SKM-1 treated with dmso at 0.1 percent for 144 hours (cell line): ENCODE data around the gene NAMPT.
A peak's percentile ranks its signal among the peaks of the same experiment; 100 is the strongest.
"Not testable (repeated sequence)": the region's sequence is repeated elsewhere in the genome, so short reads cannot be mapped to it uniquely, and the experiment has no call there.

Experiments used
- DNase-seq: peaks from one replicate; lab custom pipeline; 2025; ENCODE audit not compliant: unreplicated experiment; lab: John Stamatoyannopoulos, UW

Gene NAMPT

DNA sequence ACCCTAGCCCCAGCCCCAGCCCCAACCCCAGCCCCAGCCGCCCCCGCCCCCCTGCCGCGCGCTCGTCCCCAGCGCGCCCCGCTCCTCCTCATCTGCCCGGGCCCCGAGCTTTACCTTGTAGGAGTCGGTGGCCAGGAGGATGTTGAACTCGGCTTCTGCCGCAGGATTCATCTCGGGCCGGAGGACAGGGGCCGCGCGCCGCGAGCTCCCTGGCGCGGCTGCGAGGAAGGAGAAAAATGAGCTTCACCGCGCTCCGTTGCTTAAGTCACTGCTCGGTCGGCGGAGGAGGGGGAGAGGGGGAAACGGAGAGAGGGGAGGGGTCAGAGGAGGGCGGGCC lies at the start of gene NAMPT:
Gene NAMPT (minus strand): TSS at position 270 of the 337 bp plus-strand sequence. CDS start 99 bp downstream, at position 171.
- DNase-seq, result no peak

DNA sequence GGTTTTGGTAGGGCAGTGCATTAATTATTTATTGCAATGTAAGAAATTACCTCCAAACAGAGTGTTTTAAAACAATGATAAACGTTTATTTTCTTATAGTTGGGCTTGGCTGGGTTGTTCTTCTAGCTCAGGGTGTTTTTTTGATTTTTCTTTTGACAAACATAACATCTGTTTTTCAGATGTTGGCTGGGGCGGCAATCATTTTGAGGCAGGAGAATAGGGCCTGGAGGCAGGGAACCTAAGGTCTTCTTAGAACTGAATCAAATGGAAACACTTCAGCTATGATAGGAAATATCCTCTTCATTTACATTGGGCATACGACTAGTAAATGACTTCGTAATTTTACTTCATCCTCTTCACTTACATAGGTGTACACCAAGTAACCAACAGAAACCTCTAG lies 47.4 kb upstream of the NAMPT start:
- no peak for DNase-seq

DNA sequence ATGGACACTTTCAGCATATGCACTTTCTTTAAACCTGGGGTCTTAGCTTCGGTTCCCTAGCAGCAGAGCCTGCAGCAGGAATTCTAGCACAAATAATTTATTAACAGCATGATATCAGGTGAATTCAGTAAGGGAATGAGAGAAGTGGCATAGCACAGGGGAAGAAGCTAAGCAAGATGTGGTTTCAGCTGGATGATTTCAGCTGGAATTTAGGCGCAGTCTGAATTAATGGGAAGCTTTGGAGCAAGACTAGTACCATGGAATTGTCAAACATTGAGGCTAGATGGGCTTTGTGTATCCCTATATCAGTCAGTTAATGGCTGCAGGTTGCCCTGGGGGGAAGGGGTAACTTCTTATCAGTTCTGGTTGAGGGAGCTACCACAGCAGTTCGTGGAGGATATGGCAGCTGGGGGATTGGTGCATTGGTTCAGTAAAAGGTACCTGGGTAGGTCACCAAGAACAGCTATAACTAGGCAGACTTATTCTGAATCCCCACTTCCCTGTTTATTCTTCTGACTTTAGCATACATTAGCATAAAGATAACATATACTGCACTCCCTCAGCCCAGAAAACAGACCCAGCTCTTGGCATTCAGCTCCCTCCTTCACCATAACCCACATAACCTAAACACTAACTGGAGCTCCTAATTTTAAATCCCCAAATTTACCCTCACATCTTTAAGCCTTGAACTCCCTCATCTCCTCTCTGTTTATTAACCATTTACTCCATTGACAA lies 46.8 kb upstream of the NAMPT start:
- DNase-seq, result no peak

DNA sequence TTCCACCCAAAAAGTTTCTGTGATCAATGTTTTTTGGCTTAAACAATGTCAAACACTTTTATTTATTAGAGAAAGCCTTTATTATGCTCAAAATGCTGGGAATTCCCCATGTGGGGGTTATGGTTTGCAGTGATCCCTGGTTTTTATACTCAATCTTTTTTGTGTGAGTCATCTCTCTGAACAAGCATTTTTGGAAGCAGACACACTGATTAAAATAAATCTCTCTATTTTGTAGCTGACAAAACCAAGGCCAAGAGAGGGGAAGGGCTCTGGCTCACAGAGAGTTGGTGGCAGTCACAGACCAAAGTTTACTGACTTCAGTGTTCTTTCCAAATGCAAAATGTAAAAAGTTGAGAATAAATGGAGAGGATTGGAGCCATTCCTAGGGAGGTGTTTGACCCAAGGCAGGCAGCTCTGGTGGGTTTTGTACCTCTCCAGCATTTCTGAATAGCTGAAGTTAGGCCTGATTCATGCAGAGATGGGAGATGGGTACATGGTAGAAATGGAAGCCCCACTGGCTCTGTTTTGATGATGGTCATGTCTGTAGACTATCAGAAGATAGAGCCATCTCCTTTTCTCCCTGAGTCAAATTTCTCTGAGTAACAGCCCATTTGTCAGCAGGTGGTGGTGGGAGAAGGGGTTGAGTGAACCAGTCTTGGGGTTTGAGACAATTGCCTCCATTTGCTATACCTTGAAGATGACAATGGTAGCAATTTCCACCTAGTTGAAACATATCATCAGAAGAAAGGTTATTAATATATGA lies 45.4 kb upstream of the NAMPT start:
- no peak for DNase-seq

DNA sequence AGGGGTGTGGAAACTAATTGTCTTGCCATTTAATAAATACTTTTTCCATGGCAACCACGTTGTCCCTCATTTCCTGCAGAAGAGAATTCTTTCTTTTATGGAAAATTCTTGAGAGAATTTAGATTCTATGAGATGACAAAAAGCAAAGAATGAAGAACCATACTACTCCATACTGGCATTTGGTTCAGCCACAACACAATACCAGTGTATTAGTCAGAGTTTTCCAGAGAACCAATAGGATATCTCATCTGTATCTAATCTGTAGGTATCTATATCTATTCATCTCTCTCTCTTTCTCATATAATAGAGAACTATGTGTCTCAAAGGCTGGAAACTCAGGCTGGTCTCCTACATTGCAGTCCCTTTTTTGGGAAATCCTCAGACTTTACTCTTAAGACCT lies 44.6 kb upstream of the NAMPT start:
- DNase-seq, result no peak

DNA sequence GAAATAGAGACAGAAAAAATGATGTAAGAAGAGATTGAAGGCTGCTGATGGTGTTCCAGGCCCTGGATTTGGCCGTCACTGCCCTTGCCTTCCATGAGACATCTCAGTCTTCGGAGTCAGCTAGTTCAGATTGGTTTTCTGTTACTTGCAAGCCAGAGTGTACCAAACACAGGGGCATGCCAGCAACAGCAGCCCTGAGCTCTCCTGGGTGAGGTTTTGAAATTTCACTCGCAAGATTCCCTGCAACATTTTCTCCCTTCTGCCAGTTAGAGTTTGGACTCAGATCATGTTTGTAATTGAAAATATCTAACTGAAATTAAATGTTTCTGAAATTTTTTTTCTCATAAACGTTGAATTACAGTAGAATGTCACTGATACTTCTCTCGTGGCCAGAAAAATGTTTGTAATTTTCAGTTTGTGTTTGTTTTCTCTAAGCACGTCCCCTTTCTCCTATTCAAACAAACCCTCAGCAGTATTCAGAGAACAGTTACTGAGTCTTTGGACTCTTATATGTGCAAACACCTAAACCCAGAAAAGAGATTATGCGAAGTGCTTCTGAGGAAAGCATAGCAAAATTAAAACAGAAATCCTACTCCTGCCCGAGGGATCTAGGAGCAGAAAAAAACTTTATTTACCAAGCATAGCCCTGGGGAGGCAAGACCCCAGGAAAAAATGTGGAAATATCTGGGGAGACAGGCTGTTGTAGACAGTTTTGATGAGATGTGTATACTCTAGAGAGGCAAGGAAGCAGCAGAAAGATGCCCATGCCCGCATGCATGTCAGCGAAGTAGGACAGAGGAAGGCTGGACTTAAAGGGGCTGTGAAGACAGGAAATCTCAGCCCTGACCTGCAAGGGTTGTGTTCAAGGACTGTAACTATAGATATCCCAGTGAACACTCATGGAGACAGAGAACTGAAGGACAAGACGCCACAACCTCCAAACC lies 43.0 kb upstream of the NAMPT start:
- DNase-seq, result no peak

DNA sequence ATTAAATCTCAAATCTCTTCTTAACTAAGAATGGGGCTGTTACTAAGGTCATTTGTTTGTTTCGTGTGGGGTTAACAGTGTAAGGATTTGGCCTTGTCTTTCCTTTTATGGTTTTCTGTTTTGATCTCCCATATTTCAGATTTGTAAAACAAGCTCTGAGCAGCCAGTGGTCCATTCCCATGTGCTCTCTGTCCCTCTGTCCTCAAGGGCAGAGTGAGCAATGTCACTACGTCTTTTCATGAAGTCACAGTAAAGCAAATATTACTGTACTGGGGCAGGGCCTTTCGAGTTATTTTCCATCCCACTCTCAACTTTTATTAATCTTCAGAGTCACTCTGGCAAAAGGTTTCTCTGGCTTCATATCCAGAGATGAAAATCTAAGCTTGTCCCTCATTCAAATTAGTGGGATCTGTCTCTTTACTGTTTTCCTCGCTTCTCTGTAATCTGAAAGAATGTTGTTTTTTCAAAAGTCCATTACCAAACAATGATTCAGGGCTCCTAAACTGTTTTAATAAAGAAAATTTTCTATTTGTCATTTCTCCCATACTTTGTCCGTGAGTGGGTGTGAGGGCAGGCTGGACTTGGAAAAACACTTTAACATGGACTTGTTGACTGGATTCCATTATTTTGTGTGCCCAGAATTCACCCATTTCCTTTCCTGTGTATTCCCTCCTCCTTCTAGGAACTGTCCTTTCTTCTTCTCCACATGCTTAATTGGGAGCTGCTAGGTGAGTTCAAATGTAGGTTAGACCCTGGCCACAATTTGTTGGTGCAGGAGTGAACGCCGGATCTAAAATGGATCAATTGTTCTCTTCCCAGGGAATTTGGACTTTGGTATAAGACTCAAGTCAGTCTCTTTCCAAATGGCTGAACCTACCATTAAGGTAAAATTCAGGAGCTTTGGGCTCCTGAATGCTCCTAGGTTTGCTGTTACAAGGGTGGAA lies 42.1 kb upstream of the NAMPT start:
- no peak for DNase-seq

DNA sequence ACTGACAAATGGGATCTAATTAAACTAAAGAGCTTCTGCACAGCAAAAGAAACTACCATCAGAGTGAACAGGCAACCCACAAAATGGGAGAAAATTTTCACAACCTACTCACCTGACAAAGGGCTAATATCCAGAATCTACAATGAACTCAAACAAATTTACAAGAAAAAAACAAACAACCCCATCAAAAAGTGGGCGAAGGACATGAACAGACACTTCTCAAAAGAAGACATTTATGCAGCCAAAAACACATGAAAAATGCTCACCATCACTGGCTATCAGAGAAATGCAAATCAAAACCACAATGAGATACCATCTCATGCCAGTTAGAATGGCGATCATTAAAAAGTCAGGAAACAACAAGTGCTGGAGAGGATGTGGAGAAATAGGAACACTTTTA lies 39.7 kb upstream of the NAMPT start:
- not testable (repeated sequence) for DNase-seq

DNA sequence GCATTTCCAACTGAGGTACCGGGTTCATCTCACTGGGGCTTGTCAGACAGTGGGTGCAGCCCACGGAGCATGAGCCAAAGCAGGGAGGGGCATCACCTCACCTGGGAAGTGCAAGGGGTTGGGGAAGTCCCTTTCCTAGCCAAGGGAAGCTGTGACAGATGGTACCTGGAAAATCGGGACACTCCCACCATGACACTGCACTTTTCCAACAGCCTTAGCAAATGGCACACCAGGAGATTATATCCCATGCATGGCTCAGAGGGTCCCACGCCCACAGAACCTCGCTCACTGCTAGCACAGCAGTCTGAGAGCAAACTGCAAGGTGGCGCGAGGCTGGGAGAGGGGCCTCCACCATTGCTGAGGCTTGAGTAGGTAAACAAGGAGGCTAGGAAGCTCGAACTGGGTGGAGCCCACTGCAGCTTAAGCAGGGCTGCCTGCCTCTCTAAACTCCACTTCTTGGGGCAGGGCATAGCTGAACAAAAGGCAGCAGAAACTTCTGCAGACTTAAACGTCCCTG lies 35.5 kb upstream of the NAMPT start:
- DNase-seq, result not testable (repeated sequence)

DNA sequence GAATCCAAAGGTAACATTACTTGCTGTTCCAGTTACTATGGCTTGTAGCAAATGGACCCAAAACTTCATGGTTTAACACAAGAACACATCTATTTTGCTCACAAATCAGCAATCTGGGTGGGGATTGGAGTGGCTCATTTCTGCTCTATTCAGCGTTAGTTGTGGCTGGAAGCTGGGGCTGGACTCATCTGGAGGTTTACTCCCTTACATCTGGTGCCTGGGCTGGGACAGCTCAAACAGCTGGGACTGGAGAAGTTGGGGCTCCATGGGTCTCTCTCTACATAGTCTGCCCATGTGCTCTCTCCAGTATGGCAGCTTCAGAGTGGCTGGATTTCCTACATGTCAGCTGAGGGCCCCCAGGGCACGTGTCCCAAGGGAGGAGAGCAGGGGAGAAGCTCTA lies 33.7 kb upstream of the NAMPT start:
- no peak for DNase-seq

DNA sequence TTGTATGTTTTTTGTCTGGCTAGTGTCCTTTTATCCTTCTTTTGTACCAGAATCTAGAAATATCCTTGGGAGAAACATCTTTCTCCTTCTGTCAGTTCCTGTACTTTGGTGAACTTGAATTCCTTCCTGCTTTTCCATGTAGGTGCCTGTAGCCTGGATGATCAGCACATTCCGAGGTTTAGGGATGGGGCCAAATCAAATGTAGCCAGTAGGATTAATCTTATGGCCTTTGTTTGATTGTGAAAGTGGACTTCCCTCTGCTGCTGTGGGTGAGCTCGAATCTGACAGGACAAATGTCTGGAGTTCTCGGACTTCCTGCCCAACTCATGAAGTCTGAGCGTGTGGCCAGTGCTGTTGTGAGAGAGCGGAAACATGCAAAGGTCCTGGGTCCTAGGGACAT lies 33.2 kb upstream of the NAMPT start:
- no peak for DNase-seq

DNA sequence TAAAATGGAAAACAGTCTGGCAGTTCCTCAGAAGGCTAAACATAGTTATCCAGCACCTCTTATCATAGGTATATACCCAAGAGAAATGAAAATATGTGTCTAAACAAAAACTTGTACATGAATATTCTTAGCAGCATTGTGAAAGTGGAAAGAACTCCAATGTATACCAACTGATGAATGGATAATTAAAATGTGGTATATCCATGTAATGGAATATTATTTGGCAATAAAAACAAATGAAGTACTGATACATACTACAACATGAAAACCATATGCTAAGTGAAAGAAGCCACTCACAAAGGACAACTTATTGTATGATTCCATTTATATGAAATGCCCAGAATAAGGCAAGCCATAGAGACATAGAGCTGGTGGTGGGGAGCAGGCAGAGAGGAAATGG lies 32.2 kb upstream of the NAMPT start:
- no peak for DNase-seq

DNA sequence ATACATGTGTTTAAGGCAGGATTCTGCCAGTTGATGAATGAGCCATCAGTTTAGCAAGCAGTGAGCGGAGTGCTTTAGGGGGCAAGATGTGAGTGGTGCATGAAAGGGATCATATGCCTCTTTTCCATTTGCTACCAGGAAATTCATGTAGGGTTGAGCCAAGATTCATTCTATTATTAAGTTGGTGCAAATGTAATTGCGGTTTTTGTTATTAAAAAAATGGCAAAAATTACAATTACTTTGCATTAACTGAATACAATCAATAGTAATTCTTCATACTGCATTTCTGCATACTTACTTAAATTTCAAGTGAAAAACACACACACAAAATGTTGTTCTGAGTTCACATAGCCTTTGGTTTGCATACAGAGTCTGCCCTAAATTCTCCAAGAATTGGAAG lies 30.1 kb upstream of the NAMPT start:
- DNase-seq, result no peak

DNA sequence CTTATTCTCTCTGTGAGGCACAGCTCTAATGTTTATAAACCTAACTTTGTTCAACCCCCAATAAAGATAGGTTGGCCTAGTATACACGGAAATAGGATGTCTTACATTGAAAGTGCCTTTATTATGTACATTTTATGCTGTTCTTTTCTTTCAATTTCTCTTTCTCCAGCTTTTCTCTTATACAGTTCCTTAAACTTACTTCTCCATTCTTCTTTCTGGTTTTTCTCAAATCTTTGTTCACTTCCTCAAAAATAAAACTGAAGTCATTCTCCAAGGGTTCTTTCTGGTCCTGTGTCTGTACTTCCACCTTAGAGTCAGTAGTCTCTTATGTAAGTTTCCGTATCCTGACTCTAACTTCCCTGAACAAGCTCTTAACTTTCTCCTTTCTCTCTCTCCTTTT lies 29.2 kb upstream of the NAMPT start:
- DNase-seq, result peak; percentile 99

DNA sequence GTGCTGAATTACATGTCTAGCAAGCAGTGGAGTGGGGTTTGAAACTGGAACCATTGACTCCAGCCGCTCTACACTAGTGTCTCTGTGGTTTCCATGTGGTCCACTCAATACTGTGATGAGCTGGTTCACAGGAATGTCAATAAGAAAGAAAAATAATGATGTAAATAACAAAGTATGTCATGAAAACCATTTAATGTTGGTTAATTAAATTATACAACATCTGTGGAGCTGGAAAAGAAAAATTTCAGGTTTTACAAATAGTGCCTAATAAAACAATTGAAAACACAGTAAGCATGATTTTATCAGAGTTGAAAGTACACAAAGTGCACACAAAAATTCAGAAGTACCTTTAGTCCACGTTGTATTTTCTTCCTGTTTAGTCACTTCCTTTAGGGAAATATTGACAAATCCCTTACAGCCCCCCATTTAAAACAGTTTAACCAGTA lies 28.7 kb upstream of the NAMPT start:
- no peak for DNase-seq

DNA sequence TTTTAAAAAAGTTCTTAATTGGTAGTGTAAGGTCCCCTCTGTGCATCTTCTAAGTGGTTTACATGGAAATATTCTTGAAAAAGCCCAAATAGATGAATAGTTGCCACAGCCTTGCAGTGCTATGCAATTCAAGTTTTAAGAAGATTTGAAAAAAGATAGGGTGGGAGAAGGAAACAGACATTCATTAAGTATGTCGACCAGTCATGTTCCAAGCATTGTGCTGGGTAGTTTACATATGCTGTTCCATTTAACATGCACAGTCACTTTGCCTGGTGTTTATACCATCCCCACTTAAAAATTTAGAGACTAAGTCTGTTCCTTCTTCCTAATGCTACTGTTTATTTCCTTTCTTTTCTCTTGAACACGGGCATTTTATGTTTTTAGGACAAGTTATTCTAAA lies 28.1 kb upstream of the NAMPT start:
- no peak for DNase-seq

DNA sequence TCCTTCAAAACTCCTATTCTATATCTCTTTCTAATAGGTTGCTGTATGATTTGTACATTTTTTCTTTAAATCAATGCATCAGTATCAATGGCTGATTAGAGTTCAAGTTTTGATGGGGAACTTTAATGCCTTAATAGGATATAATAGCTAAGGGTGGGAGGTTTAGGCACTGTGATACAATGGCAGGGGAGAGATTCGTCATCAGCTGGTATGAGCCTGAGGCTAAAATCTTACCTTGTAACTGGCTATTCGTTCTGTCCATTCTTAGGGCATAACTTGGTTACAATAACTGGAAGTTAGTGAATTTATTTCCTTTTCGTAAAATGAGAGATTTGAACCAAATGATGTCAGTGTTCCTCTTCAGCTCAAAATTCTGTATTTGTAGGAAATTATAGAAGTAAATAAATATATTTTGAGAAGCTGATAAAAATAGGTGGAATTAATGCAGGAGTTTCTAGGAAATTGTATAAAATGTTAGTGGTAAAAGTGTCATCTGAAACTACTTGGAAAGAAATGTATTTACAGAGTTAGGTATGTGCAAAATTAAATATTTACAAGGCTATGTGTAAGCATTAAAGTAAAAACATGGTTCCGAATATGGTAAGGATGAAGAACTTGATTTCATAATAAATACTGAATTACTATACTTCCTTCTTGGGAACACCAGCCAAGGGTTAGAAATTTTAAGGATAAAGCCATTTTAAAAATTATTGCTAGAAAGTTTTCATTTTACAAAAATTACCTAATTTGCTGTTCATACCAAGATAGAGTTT lies 27.5 kb upstream of the NAMPT start:
- no peak for DNase-seq

DNA sequence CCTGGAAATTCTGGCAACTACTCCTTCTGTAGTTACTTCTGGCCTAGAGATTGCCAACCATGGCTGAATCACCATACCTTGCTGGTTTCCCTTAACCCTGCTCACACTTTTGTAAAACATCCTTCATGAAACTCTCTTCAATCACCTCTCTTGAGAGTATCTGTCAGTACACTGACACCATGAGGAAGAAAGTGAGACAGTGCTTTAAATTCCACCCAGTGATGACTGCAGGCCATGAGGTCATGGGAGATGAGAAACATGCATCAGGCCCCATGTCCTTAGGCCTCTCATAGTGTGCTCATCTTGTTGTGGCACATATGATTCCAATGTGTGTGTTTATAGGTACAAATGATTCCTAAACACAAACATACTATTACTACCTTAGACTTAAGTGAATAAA lies 24.6 kb upstream of the NAMPT start:
- DNase-seq, result no peak

DNA sequence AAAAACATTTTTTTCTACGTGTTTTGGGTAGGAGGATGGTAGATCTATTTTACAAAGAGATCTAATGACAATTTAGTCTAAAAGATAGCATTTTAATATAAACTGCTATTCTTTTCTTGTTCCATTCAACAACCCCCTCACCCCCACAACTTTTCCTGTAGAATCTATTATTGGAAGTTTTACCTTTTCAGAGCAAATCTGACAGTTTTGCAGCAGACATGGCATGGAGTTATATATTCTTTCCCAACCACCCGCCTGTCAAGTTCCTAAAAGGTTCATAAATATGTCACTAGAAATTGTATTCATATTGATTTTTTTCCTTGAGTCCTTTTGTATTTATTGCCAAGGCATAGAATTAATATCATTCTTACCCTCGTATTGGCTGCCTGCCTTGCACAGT lies 21.5 kb upstream of the NAMPT start:
- no peak for DNase-seq

DNA sequence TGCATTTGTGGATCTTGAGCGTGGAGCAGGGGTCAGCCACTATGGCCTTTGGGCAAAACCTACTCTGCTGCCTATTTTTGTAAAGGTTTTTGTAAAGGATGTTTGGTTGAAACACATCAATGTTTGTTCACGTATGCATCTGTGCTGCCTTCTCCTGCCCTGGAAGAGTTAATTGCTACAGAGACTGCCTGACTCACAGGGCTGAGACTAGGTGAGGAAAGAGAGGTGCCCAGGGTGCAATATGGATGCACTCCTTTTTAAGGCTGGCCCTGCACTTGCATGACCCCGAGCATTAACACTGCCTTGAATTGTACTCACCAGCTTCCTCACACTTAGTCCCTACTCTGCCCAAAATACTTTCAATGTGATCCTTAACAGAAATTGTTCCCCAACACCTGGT lies 20.9 kb upstream of the NAMPT start:
- DNase-seq, result no peak
